Small intestine (tissue), 7 donors: ENCODE data around the gene POLR3G. TPM values are rescaled to one million over a fixed set of nuclear protein-coding genes. Genes with fewer than 3 reads are reported as not detected.

Source experiments
- DNase-seq, 2 donors: peaks; one replicate each; pipeline versions ENCODE4 v3.0.0 to v3.0.0-alpha.2; 2013
- FAIRE-seq: peaks from 2 replicates; lab custom pipeline; 2012; peaks lifted over from hg19 to GRCh38; lab: Jason Lieb, UNC
- H3K27ac ChIP-seq, 3 donors: one replicate each; pipeline ENCODE4 v1.5.1; 2013; ENCODE audit warnings: low read length in 2 of 3, mild to moderate bottlenecking in 2 of 3, control low read depth in 1 of 3, inconsistent platforms in 1 of 3, low read depth in 1 of 3, moderate library complexity in 1 of 3
- H3K27me3 ChIP-seq, 3 donors: one replicate each; pipeline ENCODE4 v1.6.1; 2013; ENCODE audit warnings: low read length in 3 of 3, inconsistent platforms in 1 of 3; ENCODE audit not compliant: control insufficient read depth in 3 of 3, insufficient read depth in 3 of 3
- H3K36me3 ChIP-seq, 3 donors: one replicate each; pipeline ENCODE4 v1.6.1; 2013; ENCODE audit warnings: low read length in 3 of 3, inconsistent platforms in 1 of 3, low read depth in 1 of 3, mild to moderate bottlenecking in 1 of 3, moderate library complexity in 1 of 3; ENCODE audit not compliant: control insufficient read depth in 3 of 3, insufficient read depth in 2 of 3
- H3K4me1 ChIP-seq, 3 donors: one replicate each; pipeline ENCODE4 v1.6.1; 2013; ENCODE audit warnings: low read length in 2 of 3, inconsistent platforms in 1 of 3, low read depth in 1 of 3, mild to moderate bottlenecking in 1 of 3, moderate library complexity in 1 of 3; ENCODE audit not compliant: control insufficient read depth in 3 of 3, insufficient read depth in 2 of 3
- H3K4me3 ChIP-seq, 3 donors: one replicate each; pipeline ENCODE4 v1.5.1; 2013; ENCODE audit warnings: low read length in 3 of 3, control low read depth in 1 of 3, inconsistent platforms in 1 of 3, low read depth in 1 of 3, mild to moderate bottlenecking in 1 of 3, moderate library complexity in 1 of 3
- H3K9me3 ChIP-seq, 2 donors: one replicate each; pipeline ENCODE4 v1.6.1; 2013; ENCODE audit warnings: low read depth in 1 of 2, low read length in 1 of 2; ENCODE audit not compliant: control insufficient read depth in 2 of 2, insufficient read depth in 1 of 2
- WGBS, 3 donors: extraction: QIAGEN DNeasy Blood & Tissue Kit; methylation state at CpG; one replicate each; pipeline ENCODE4 v1.1.7; 2013; 5-methylcytosine and 5-hydroxymethylcytosine counted together
- polyA plus RNA-seq, 4 donors: library from polyadenylated mRNA; stranded (reverse) in 3 of 4; unstranded in 1 of 4; fragments of 200-250 nt in 3 of 4; fragments of 120-200 nt in 1 of 4; gene quantifications; one replicate each; pipeline versions ENCODE4 v1.2.1 to v1.2.3, GENCODE V29; 2013
- donor health status: healthy with polysubstance abuse.
- donor health status: control.
- donor health status: control.
- donor health status: Bipolar disorder and iron deficiency.
- donor health status: healthy.

The POLR3G gene
- polyA plus RNA-seq, 4 donors = 0.45 to 2.1 (median 1.2) TPM

DNA sequence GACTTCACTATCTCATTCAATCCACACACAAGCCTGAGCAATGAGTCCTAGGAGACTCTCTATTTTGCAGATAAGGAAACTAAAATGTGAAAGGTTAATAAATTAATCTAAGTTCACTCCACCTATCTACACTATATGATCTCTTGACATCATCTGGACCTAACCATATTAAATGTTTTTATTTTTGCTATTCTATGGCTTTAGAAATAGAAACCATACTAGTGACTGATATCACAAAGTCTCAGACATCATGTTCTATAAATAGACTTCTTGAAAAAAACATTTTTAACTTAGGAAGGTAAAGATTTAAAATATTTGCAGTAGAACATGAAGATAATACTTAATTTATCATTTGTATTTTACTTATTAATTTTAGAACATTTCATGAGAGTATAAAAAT, 74.6 kb downstream of the POLR3G start:
- no peak overlapping the region for H3K4me3 ChIP-seq
- H3K27ac ChIP-seq = no peak overlapping the region
- DNase-seq = no peak
- FAIRE-seq = no peak
- H3K4me1 ChIP-seq = no peaks in the 10 kb centered on the region
- no peaks in the 10 kb centered on the region for H3K9me3 ChIP-seq
- H3K36me3 ChIP-seq = no peaks in the 10 kb centered on the region
- H3K27me3 ChIP-seq = peaks cover 0 to 6% (median 0%) of the 10 kb centered on the region in 3 donors

DNA sequence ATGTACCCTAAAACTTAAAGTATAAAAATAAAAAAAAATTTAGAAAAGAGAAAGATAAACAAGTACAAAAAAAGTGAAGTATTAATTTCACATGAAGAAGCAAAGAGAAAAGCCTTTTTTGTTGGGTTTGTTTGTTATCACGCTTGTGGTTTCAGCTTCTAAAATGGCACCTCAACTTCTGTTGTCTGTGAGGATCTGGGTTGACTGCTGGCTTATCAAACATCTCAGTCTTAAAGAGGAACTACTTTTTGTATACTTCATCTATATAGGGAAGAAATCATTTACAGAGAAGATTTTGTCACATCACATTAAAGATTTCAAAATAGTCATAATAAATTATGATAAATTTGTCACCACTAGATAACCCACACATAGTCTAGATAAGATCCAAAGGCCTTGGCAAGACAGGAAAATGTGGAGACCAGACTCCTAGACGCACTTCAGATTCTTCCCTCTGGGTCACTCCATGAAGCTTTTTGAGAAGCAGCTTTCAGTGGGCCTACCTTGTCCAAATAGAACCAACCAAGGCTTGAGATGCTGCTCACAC, 75.1 kb downstream of the POLR3G start:
- Histone ChIP-seq H3K27ac (no peak overlapping the region), H3K36me3 (no peaks in the 10 kb centered on the region), H3K9me3 (no peaks in the 10 kb centered on the region), H3K4me1 (no peaks in the 10 kb centered on the region), H3K27me3 (peaks cover 0 to 9% (median 0%) of the 10 kb centered on the region in 3 donors), H3K4me3 (no peak overlapping the region)
- no peak for FAIRE-seq
- 70 to 77% (median 75%) methylated on average over 2 of the region's 2 CpGs for WGBS, 3 donors
- no peak for DNase-seq

DNA sequence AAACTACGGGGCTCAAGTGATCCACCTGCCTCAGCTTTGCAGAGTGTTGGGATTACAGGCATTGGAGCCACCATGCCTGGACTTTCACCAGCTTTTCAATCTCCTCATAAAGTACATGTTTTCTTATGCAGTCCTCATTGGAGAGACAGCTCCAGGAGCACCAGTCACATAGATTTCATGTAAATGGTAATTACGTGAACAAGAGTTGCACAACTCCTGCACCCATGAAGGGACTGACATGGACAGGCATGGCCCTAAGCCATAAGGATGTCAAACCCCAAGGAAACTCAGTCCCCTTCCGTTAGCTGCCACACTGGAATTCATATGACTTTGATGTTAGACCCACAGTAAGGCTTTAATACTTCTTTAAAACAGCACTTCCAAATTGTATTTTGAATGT, 76.3 kb downstream of the POLR3G start:
- Histone ChIP-seq H3K9me3 (no peaks in the 10 kb centered on the region), H3K4me3 (no peak overlapping the region), H3K27me3 (peaks cover 0 to 9% (median 0%) of the 10 kb centered on the region in 3 donors), H3K4me1 (no peaks in the 10 kb centered on the region), H3K36me3 (no peaks in the 10 kb centered on the region), H3K27ac (no peak overlapping the region)
- 71 to 84% (median 81%) methylated on average over 3 of the region's 3 CpGs for WGBS, 3 donors
- no peak for FAIRE-seq
- no peak for DNase-seq

DNA sequence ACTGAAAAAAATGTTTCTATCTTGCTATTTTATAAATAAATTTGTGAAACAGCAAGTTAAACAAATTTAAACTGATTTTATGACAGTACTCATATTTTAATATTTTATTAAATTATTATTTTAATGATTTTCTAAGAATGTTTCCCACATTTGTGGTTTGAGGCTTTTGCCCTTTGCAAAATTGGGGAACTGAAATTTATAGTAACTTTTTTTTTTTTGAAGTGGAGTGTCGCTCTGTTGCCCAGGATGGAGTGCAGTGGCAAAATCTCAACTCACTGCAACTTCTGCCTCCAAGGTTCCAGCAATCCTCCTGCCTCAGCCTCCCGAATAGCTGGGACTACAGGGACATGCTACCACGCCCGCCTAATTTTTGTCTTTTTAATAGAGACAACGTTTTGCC, 76.7 kb downstream of the POLR3G start:
- no peaks in the 10 kb centered on the region for H3K4me1 ChIP-seq
- no peak overlapping the region for H3K4me3 ChIP-seq
- H3K27ac ChIP-seq = no peak overlapping the region
- peaks cover 0 to 9% (median 0%) of the 10 kb centered on the region in 3 donors for H3K27me3 ChIP-seq
- DNase-seq (no peak), FAIRE-seq (no peak)
- no peaks in the 10 kb centered on the region for H3K9me3 ChIP-seq
- 75 to 83% (median 78%) methylated on average over 5 of the region's 5 CpGs for WGBS, 3 donors
- H3K36me3 ChIP-seq = no peaks in the 10 kb centered on the region

DNA sequence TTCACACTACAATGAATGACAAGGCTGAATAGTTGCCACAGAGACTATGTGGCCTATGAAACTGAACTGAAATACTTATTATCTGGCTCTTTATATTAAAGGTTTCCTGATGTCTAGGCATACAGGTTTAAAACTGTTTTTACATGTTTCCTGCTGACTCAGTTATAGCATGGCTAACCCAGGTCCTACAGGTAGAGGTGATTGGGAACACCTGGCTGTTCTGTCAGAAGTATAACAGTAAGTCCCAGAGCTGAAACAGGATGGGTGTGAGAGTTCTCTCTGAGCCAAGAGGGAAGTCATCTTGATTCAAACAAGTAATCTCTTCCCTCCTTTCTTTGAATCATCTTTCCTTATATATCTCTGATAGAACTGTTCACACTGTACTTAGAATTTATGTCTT, 79.0 kb downstream of the POLR3G start:
- H3K9me3 ChIP-seq = no peaks in the 10 kb centered on the region
- no peak overlapping the region for H3K4me3 ChIP-seq
- H3K4me1 ChIP-seq = no peaks in the 10 kb centered on the region
- H3K27me3 ChIP-seq = peaks cover 4 to 12% (median 7%) of the 10 kb centered on the region in 3 donors
- H3K36me3 ChIP-seq = no peaks in the 10 kb centered on the region
- no peak for DNase-seq
- H3K27ac ChIP-seq = no peak overlapping the region
- FAIRE-seq = no peak

DNA sequence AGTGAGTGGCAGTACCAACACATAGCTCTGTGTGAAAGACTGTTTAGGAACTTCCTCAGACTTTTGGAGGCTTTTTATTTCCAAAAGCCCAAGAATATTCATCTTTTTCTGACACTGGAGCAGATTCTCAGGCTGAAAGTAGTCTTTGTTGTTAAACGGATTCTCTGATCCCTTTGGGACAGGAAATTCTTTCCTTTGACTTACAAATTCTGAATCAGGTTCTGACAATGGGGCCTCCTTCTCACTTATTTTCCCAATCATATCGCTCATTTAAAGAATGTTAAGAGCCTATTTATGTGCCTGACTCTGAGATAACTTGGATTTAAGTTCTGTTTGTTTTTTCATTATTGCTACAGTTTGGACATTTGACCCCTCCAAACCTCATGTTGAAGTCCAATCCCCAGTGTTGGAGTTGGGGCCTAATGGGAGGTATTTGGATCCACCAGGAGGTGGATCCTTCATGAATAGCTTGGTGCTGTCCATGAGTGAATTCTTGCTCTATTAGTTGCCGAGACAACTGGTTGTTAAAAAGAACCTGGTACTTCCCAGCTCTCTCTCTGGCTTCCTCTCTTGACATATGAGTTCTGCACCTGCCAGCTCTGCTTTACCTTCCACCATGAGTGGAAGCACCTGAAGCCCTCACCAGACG, 79.8 kb downstream of the POLR3G start:
- H3K9me3 ChIP-seq = no peaks in the 10 kb centered on the region
- no peak overlapping the region for H3K4me3 ChIP-seq
- DNase-seq (no peak), FAIRE-seq (no peak)
- H3K27ac ChIP-seq = no peak overlapping the region
- no peaks in the 10 kb centered on the region for H3K4me1 ChIP-seq
- H3K27me3 ChIP-seq = peaks cover 4 to 13% (median 7%) of the 10 kb centered on the region in 3 donors
- 82 to 88% (median 83%) methylated on average over 4 of the region's 4 CpGs for WGBS, 3 donors
- H3K36me3 ChIP-seq = no peaks in the 10 kb centered on the region

DNA sequence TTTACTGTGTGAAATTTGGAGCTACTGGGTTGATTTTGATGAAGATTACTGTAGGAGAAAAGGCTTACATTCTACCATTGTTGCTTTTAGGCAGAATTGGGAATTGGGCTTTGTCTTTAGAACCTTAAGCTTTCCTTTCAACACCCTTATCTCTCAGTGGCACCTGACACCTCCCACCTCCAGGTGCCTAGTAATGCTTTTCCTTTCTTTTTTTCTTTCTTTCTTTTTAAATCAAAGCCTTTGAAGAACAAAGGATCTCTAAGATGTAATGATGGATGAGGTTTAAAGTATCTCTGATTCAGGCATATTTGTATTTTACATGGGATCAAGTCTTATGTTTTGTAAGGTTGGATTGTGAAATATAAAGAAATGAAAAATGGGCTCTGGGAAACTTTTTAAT, 81.0 kb downstream of the POLR3G start:
- no peak for DNase-seq
- FAIRE-seq = no peak
- Histone ChIP-seq H3K9me3 (no peaks in the 10 kb centered on the region), H3K36me3 (no peaks in the 10 kb centered on the region), H3K27me3 (peaks cover 4 to 13% (median 7%) of the 10 kb centered on the region in 3 donors), H3K4me1 (no peaks in the 10 kb centered on the region), H3K27ac (no peak overlapping the region), H3K4me3 (no peak overlapping the region)

DNA sequence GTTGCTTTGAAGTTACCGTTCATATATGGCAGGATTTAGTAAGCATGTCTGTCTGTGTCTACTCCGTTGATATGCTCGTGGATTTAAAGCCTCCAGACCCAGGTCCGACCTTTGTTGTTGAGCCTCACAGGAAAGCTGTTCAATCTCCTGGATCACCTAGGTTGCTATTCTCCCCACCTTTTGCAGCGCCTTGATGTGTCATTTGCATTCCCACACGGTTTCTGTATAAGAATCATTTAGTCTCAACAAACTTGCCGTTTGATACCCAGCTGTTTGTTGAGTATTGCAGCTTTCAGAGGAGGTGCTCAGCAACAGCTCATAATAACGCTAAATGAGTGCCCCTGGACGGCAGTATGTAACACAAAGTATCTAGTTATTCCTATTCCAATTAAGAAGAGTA, 82.7 kb downstream of the POLR3G start:
- DNase-seq (peak; percentile 4 to 16), FAIRE-seq (no peak)
- Histone ChIP-seq H3K27me3 (peaks cover 4 to 10% (median 7%) of the 10 kb centered on the region in 3 donors), H3K4me1 (no peaks in the 10 kb centered on the region), H3K27ac (no peak overlapping the region), H3K9me3 (no peaks in the 10 kb centered on the region), H3K4me3 (no peak overlapping the region), H3K36me3 (no peaks in the 10 kb centered on the region)
- 5 to 15% (median 10%) methylated on average over 9 of the region's 9 CpGs for WGBS, 3 donors

DNA sequence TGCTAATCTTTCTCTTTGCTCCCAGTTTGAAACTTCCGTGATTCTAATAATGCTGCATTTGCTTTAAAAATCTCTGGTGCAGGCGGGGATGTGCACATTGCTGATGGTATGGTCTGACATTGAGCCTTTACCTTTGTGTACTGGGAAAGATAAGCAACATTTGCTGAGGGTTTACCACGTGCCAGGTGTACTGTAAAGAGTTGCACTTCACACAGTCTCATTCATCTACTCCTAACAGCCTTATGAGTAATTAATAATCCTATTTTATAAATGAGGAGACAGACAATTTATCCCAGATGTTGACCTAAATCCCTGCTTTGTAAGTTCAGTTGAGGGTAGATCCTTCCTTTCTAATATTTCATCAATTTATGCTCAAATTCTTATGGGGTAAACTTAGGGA, 83.2 kb downstream of the POLR3G start:
- no peak overlapping the region for H3K27ac ChIP-seq
- FAIRE-seq (no peak), DNase-seq (peak; percentile 19 to 35)
- no peaks in the 10 kb centered on the region for H3K4me1 ChIP-seq
- no peaks in the 10 kb centered on the region for H3K36me3 ChIP-seq
- H3K9me3 ChIP-seq = no peaks in the 10 kb centered on the region
- peaks cover 4 to 9% (median 7%) of the 10 kb centered on the region in 3 donors for H3K27me3 ChIP-seq
- peak overlapping the region in 1 of 3 donors; percentile 58 for H3K4me3 ChIP-seq
- WGBS, 3 donors = 0 to 13% (median 7%) methylated on average over 3 of the region's 3 CpGs
